ENCODE results near the gene MYL2. TPM values are rescaled to one million over a fixed set of nuclear protein-coding genes. Genes with fewer than 3 reads are reported as not detected.

MYL2 gene
- total RNA-seq, 3 donors from 2014 or later: 3.8 to 13.2 TPM; not detected in 1

DNA sequence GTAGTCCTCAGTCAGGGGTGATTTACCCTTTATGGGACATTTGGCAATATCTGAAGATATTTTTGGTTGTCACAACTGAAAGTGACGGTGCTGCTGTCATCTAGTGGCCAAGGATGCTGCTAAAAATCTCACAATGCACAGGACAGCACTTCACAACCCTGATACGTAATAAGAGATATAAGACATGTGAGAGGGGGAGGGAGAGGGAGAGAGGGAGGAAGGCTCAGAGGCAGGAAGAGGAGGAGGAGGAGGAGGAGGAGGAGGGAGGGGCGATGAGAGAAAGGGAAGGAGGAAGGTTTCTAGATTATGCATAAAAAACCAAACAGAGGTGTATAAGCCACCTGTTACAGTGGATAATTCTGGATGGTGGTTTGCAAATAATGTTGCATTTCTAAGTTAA, 14.3 kb downstream of the MYL2 start:
- no peak overlapping the region for H3K4me3 ChIP-seq
- no peaks in the 10 kb centered on the region for H3K36me3 ChIP-seq (ENCODE audit: low read depth)
- ATAC-seq (no peak), DNase-seq (no peak)
- no peak for TF ChIP-seq CTCF (IDR thresholded peaks at IDR 0.05)
- no peaks in the 10 kb centered on the region for H3K4me1 ChIP-seq (ENCODE audit: low read depth)
- no peaks in the 10 kb centered on the region for H3K9me3 ChIP-seq
- intact Hi-C loops (cut with DNase I, micrococcal nuclease): no loop called here

GRCh38 chr12:110903511-110903910, 16.9 kb downstream of the MYL2 start:
- H3K36me3 ChIP-seq (ENCODE audit: low read depth): no peaks in the 10 kb centered on the region
- H3K4me1 ChIP-seq (ENCODE audit: low read depth): no peaks in the 10 kb centered on the region
- TF ChIP-seq CTCF (IDR thresholded peaks at IDR 0.05): no peak
- DNase-seq: no peak
- no peaks in the 10 kb centered on the region for H3K9me3 ChIP-seq
- H3K4me3 ChIP-seq: no peak overlapping the region
- intact Hi-C loops (cut with DNase I, micrococcal nuclease): no loop called here
- no peak for ATAC-seq

DNA sequence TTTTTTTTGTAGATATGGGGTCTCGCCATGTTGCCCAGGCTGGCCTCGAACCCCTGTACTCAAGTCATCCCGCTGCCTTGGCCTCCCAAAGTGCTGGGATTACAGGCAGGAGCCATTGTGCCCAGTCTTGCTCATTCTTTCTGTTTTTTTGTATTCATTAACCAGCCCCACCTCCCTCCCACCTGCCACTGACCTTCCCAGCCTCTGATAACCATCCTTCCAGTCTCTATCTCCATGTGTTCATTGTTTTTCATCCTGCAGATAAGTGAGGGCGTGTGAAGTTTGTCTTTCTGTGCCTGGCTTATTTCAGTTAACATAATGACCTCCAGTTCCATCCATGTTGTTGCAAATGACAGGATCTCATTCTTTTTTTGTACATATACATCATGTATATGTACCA, 19.0 kb downstream of the MYL2 start:
- Histone ChIP-seq H3K4me3 (no peak overlapping the region), H3K36me3 (ENCODE audit: low read depth) (no peaks in the 10 kb centered on the region), H3K9me3 (no peaks in the 10 kb centered on the region), H3K4me1 (ENCODE audit: low read depth) (no peaks in the 10 kb centered on the region)
- no peak for TF ChIP-seq CTCF (IDR thresholded peaks at IDR 0.05)
- intact Hi-C loops (cut with DNase I, micrococcal nuclease): no loop called here
- ATAC-seq: no peak
- no peak for DNase-seq

DNA sequence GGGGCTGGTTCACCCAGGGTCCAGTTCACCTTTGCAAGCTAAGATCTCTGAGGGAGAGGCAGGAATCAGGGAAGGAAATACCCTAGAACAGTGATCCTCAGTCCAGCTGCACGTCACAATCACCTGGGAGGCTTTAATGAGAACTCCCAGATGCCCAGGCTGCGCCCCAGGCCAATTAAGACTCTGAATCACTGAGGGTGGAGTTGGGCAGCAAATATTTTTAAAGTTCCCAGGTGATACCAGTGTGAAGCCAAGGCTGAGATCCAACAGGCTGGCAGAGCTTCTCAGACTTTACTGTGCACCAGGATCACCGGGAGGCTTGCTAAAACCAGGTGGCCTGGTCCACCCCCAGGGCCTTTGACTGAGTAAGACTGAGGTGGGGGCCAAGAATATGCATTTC, 23.8 kb downstream of the MYL2 start:
- no peak overlapping the region for H3K4me3 ChIP-seq
- H3K36me3 ChIP-seq (ENCODE audit: low read depth): no peaks in the 10 kb centered on the region
- H3K9me3 ChIP-seq: no peaks in the 10 kb centered on the region
- ATAC-seq (peak; percentile 58), DNase-seq (no peak)
- TF ChIP-seq CTCF (IDR thresholded peaks at IDR 0.05): no peak
- intact Hi-C loops (cut with DNase I, micrococcal nuclease): no loop called here
- H3K4me1 ChIP-seq (ENCODE audit: low read depth): no peaks in the 10 kb centered on the region

GRCh38 chr12:110893956-110894355, 26.4 kb downstream of the MYL2 start:
- no peak for DNase-seq
- Histone ChIP-seq H3K4me3 (no peak overlapping the region), H3K9me3 (no peaks in the 10 kb centered on the region), H3K4me1 (ENCODE audit: low read depth) (no peaks in the 10 kb centered on the region), H3K36me3 (ENCODE audit: low read depth) (no peaks in the 10 kb centered on the region)
- TF ChIP-seq CTCF (IDR thresholded peaks at IDR 0.05): no peak
- no peak for ATAC-seq
- intact Hi-C loops (cut with DNase I, micrococcal nuclease): no loop called here

DNA sequence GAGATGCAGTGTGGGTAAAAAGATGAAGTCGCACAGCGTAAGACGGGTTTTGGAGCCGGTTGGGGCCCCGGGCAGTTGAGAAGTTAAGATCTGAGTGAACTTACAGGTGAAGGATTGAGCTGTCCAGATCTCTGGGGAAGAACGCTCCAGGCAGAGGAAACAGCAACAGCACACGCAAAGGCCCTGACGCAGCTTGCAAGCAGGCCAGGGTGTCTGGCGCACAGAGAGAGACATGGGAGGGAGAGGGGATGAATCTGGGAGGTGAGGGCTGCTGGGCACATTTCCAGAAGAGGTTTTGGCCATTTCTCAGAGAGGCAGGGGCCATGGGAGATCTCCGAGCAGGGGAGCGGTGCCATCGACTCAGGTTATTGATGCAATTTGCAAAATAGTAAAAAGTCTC, 31.0 kb downstream of the MYL2 start:
- H3K36me3 ChIP-seq (ENCODE audit: low read depth): no peaks in the 10 kb centered on the region
- H3K4me1 ChIP-seq (ENCODE audit: low read depth): no peaks in the 10 kb centered on the region
- DNase-seq (no peak), ATAC-seq (no peak)
- no peak for TF ChIP-seq CTCF (IDR thresholded peaks at IDR 0.05)
- intact Hi-C loops (cut with DNase I, micrococcal nuclease): loop anchor here in 1 of 2 donors (10.0 kb wide), 1 partner anchor 435 kb away; the partner anchor contains the start of gene ARPC3
- H3K9me3 ChIP-seq: no peaks in the 10 kb centered on the region
- H3K4me3 ChIP-seq: no peak overlapping the region

Measured in mucosa of descending colon (tissue), 3 donors.